Thoracic aorta (tissue), 2 donors: Measurements from ENCODE around the gene GPX1. TPM values are rescaled to one million over a fixed set of nuclear protein-coding genes. Genes with fewer than 3 reads are reported as not detected.
"Not testable (repeated sequence)": the region's sequence is repeated elsewhere in the genome, so short reads cannot be mapped to it uniquely, and the experiment has no call there.

Experiments used
- ATAC-seq: fragments of 150-250 bp; one replicate; pipeline ENCODE4 v1.8.0; 2017; ENCODE audit warnings: low read depth; ENCODE audit not compliant: insufficient number of reproducible peaks, low FRiP score
- DNase-seq: peaks from one replicate; pipeline ENCODE4 v3.0.0-alpha.2; 2020; ENCODE audit warnings: low spot score
- H3K27ac ChIP-seq, 2 donors: fragments of 200-600 bp; sonication (generic); 1 replicate in 1 of 2; 2 replicates in 1 of 2; pipeline ENCODE4 v1.5.1; 2016; ENCODE audit warnings: mild to moderate bottlenecking in 2 of 2, moderate library complexity in 2 of 2
- H3K27me3 ChIP-seq: fragments of 200-600 bp; sonication (generic); replicated peaks from 2 replicates; pipeline ENCODE4 v1.6.0; 2016; ENCODE audit warnings: mild to moderate bottlenecking; ENCODE audit not compliant: insufficient read depth
- H3K36me3 ChIP-seq: fragments of 200-600 bp; sonication (generic); one replicate; pipeline ENCODE4 v1.5.1; 2016
- H3K4me1 ChIP-seq, 2 donors: fragments of 200-600 bp; sonication (generic); 1 replicate in 1 of 2; 2 replicates in 1 of 2; pipeline versions ENCODE4 v1.5.1 to v1.6.0; 2016; ENCODE audit warnings: low read depth in 2 of 2, mild to moderate bottlenecking in 1 of 2; ENCODE audit not compliant: control insufficient read depth in 1 of 2
- H3K4me3 ChIP-seq: fragments of 200-600 bp; sonication (generic); 2 replicates; pipeline ENCODE4 v1.5.1; 2016; ENCODE audit warnings: mild to moderate bottlenecking
- H3K9me3 ChIP-seq: fragments of 200-600 bp; sonication (generic); 2 replicates; pipeline ENCODE4 v1.5.1; 2016
- CTCF ChIP-seq: fragments of 200-600 bp; sonication (generic); IDR thresholded peaks from one replicate; pipeline ENCODE4 v1.5.1; 2019; ENCODE audit warnings: antibody characterized with exemption
- total RNA-seq, 2 donors: library from RNA; depleted of rRNA; stranded (reverse); fragments of >200 nt; gene quantifications; one replicate each; pipeline versions ENCODE4 v1.1.0 to v1.2.3, GENCODE V29; 2016

Gene GPX1
- total RNA-seq, 2 donors from 2014 or later = 187 to 319 TPM

GRCh38 chr3:49399461-49399860, 41.3 kb upstream of the GPX1 start:
- DNase-seq (no peak), ATAC-seq (no peak)
- H3K27ac ChIP-seq = no peak overlapping the region
- no peaks in the 10 kb centered on the region for H3K9me3 ChIP-seq
- no peaks in the 10 kb centered on the region for H3K27me3 ChIP-seq
- H3K4me3 ChIP-seq = no peak overlapping the region
- peaks cover 6% of the 10 kb centered on the region for H3K36me3 ChIP-seq
- H3K4me1 ChIP-seq = peaks cover 22 to 69% of the 10 kb centered on the region in 2 donors
- no peak for TF ChIP-seq CTCF

- TF ChIP-seq CTCF = no peak
- no peak for ATAC-seq
- Histone ChIP-seq H3K9me3 (no peaks in the 10 kb centered on the region), H3K27ac (peak overlapping the region in 1 of 2 donors; percentile 48), H3K4me3 (no peak overlapping the region), H3K27me3 (no peaks in the 10 kb centered on the region), H3K36me3 (peaks cover 6% of the 10 kb centered on the region), H3K4me1 (peaks cover 22 to 71% of the 10 kb centered on the region in 2 donors)
- no peak for DNase-seq
These were observed 39.3 kb upstream of the GPX1 start for GRCh38 chr3:49397470-49397869.

GRCh38 chr3:49391310-49391709, 33.2 kb upstream of the GPX1 start:
- ATAC-seq, H3K27ac ChIP-seq, H3K27me3 ChIP-seq, H3K9me3 ChIP-seq, DNase-seq, H3K36me3 ChIP-seq, H3K4me3 ChIP-seq: not testable (repeated sequence)
- H3K4me1 ChIP-seq = peaks cover 0 to 62% of the 10 kb centered on the region in 2 donors

- no peak overlapping the region for H3K27ac ChIP-seq
- H3K4me3 ChIP-seq = no peak overlapping the region
- peaks cover 9 to 63% of the 10 kb centered on the region in 2 donors for H3K4me1 ChIP-seq
- no peaks in the 10 kb centered on the region for H3K36me3 ChIP-seq
- TF ChIP-seq CTCF = no peak
- DNase-seq (no peak), ATAC-seq (no peak)
- H3K27me3 ChIP-seq = no peaks in the 10 kb centered on the region
- H3K9me3 ChIP-seq = no peaks in the 10 kb centered on the region
These were observed 31.1 kb upstream of the GPX1 start for GRCh38 chr3:49389297-49389696.

GRCh38 chr3:49388289-49388820, 30.2 kb upstream of the GPX1 start:
- no peak for ATAC-seq
- no peak overlapping the region for H3K27ac ChIP-seq
- peaks cover 9 to 67% of the 10 kb centered on the region in 2 donors for H3K4me1 ChIP-seq
- no peak for DNase-seq
- H3K36me3 ChIP-seq = no peaks in the 10 kb centered on the region
- no peak overlapping the region for H3K4me3 ChIP-seq
- no peaks in the 10 kb centered on the region for H3K27me3 ChIP-seq
- H3K9me3 ChIP-seq = no peaks in the 10 kb centered on the region
- no peak for TF ChIP-seq CTCF

GRCh38 chr3:49387721-49388120, 29.6 kb upstream of the GPX1 start:
- ATAC-seq (no peak), DNase-seq (no peak)
- Histone ChIP-seq H3K36me3 (no peaks in the 10 kb centered on the region), H3K27ac (no peak overlapping the region), H3K9me3 (no peaks in the 10 kb centered on the region), H3K4me3 (no peak overlapping the region), H3K4me1 (peaks cover 9 to 67% of the 10 kb centered on the region in 2 donors), H3K27me3 (no peaks in the 10 kb centered on the region)
- no peak for TF ChIP-seq CTCF
